Esophagus muscularis mucosa (tissue), 4 donors: ENCODE measurements around the gene HIVEP2. TPM values are rescaled to one million over a fixed set of nuclear protein-coding genes. Genes with fewer than 3 reads are reported as not detected.

Experiments
- DNase-seq: peaks from one replicate; pipeline ENCODE4 v3.0.0-alpha.2; 2017; ENCODE audit errors: extremely low spot score
- H3K27ac ChIP-seq, 4 donors: fragments of 200-600 bp; sonication (generic); replicated peaks in 1 of 4; 1 replicate in 3 of 4; 2 replicates in 1 of 4; pipeline ENCODE4 v1.5.1; 2016 to 2019; ENCODE audit warnings: mild to moderate bottlenecking in 1 of 4
- H3K27me3 ChIP-seq, 4 donors: fragments of 200-600 bp; sonication (generic); one replicate each; pipeline versions ENCODE4 v1.5.1 to v1.6.0; 2016 to 2019
- H3K36me3 ChIP-seq, 4 donors: fragments of 200-600 bp; sonication (generic); one replicate each; pipeline ENCODE4 v1.5.1; 2016 to 2019
- H3K4me1 ChIP-seq, 4 donors: fragments of 200-600 bp; sonication (generic); one replicate each; pipeline ENCODE4 v1.5.1; 2016 to 2019
- H3K4me3 ChIP-seq, 4 donors: fragments of 200-600 bp; sonication (generic); 1 replicate in 2 of 4; 2 replicates in 2 of 4; pipeline ENCODE4 v1.5.1; 2016 to 2019; ENCODE audit warnings: mild to moderate bottlenecking in 4 of 4, moderate library complexity in 1 of 4
- H3K9me3 ChIP-seq, 4 donors: fragments of 200-600 bp; sonication (generic); 1 replicate in 3 of 4; 2 replicates in 1 of 4; pipeline ENCODE4 v1.5.1; 2016 to 2019
- EP300 ChIP-seq: sonication (generic); formaldehyde crosslinking; IDR thresholded peaks from one replicate; pipeline ENCODE4 v1.6.1; 2017; ENCODE audit warnings: antibody characterized with exemption
- POLR2A ChIP-seq: fragments of 450-650 bp; IDR thresholded peaks from one replicate; pipeline ENCODE4 v1.6.1; 2017; ENCODE audit warnings: antibody characterized with exemption, moderate library complexity, mild to moderate bottlenecking, low read depth
- POLR2AphosphoS5 ChIP-seq, 2 donors: sonication (generic); formaldehyde crosslinking; IDR thresholded peaks; one replicate each; pipeline ENCODE4 v1.6.1; 2017; ENCODE audit warnings: antibody characterized with exemption in 2 of 2
- WGBS: methylation state at CpG from one replicate; pipeline ENCODE4 v1.1.5; 2018; 5-methylcytosine and 5-hydroxymethylcytosine counted together
- intact Hi-C: fragments of 100-400 bp; cut with DNase I; formaldehyde crosslinking; loops from one replicate; pipeline ENCODE4 v1.15.1; 2023
- total RNA-seq, 4 donors: library from RNA; depleted of rRNA; stranded (reverse); fragments of >200 nt; gene quantifications; one replicate each; pipeline versions ENCODE4 v1.1.0 to v1.2.1, GENCODE V29; 2016
- TF ChIP-seq, protein P1 (sequence below), 3 experiments: fragments of 200-600 bp in 2 of 3; fragments of 450-650 bp in 1 of 3; sonication (generic) in 2 of 3; IDR thresholded peaks; one replicate each; pipeline ENCODE4 v1.5.1; 2017 to 2019; ENCODE audit warnings: antibody characterized with exemption in 3 of 3, mild to moderate bottlenecking in 2 of 3, moderate library complexity in 1 of 3

The HIVEP2 gene
- total RNA-seq, 4 donors from 2014 or later: 20.3 to 29.3 (median 22.1) TPM

DNA sequence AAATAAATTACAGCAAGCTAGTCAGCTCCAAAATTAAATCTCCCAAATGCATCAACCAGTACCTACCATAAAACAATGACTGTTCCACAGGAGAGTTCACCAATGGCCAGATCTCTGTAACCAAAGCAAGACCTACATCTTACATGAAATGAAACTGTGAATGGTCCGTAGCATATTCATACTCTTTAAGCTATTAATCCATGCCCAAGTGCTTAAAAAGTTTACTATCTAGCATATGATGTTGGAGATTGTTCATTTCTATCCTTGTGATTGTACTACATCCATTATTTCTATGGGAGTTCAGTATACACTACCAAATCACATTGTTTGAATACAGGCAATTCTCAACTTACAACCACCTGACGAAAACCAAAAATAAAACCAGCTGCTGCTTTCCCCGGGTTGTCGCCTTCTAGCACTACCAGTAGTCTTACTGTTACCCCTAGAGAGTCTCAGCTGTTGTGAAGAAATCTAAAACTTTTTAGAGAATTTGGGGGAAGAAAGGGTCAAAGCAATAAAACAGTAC, 38.0 kb downstream of the HIVEP2 start:
- TF ChIP-seq POLR2AphosphoS5 (IDR thresholded peaks at IDR 0.05) (no peak), EP300 (no peak), POLR2A (no peak)
- TF ChIP-seq, protein P1, sequence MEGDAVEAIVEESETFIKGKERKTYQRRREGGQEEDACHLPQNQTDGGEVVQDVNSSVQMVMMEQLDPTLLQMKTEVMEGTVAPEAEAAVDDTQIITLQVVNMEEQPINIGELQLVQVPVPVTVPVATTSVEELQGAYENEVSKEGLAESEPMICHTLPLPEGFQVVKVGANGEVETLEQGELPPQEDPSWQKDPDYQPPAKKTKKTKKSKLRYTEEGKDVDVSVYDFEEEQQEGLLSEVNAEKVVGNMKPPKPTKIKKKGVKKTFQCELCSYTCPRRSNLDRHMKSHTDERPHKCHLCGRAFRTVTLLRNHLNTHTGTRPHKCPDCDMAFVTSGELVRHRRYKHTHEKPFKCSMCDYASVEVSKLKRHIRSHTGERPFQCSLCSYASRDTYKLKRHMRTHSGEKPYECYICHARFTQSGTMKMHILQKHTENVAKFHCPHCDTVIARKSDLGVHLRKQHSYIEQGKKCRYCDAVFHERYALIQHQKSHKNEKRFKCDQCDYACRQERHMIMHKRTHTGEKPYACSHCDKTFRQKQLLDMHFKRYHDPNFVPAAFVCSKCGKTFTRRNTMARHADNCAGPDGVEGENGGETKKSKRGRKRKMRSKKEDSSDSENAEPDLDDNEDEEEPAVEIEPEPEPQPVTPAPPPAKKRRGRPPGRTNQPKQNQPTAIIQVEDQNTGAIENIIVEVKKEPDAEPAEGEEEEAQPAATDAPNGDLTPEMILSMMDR (IDR thresholded peaks at IDR 0.05): no peak
- Histone ChIP-seq H3K4me1 (peaks cover 7 to 19% (median 10%) of the 10 kb centered on the region in 4 donors), H3K27ac (no peak overlapping the region), H3K27me3 (no peaks in the 10 kb centered on the region), H3K36me3 (no peaks in the 10 kb centered on the region), H3K4me3 (no peak overlapping the region), H3K9me3 (no peaks in the 10 kb centered on the region)
- WGBS: 87% methylated on average over 4 of the region's 4 CpGs
- DNase-seq: no peak
- intact Hi-C loops: no loop called here

DNA sequence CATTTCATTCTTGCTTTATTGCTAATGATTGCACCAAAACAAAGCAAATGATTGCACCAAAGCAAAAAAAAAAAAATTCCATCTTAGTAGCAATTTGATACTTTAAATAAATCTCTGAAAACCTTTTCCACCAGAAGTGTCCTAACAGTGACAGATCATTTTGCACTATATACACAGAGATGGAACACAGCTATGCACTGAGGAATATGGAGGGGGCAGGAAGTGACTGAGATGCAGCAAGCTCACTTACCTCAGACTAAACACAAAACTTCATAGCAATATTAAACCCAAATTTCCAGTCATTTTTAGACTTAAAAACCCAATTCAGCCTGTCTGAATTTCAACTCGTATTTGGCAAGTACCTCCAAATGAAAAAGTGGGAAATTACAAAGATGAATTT, 41.2 kb downstream of the HIVEP2 start:
- no peak overlapping the region for H3K27ac ChIP-seq
- DNase-seq: no peak
- no peaks in the 10 kb centered on the region for H3K9me3 ChIP-seq
- TF ChIP-seq POLR2A (no peak), POLR2AphosphoS5 (IDR thresholded peaks at IDR 0.05) (no peak), EP300 (no peak)
- TF ChIP-seq, protein P1 (IDR thresholded peaks at IDR 0.05): no peak
- intact Hi-C loops: no loop called here
- H3K4me1 ChIP-seq: peaks cover 18 to 42% (median 32%) of the 10 kb centered on the region in 4 donors
- no peaks in the 10 kb centered on the region for H3K27me3 ChIP-seq
- WGBS: 83% methylated on average over 1 of the region's 1 CpG
- no peaks in the 10 kb centered on the region for H3K36me3 ChIP-seq
- no peak overlapping the region for H3K4me3 ChIP-seq

DNA sequence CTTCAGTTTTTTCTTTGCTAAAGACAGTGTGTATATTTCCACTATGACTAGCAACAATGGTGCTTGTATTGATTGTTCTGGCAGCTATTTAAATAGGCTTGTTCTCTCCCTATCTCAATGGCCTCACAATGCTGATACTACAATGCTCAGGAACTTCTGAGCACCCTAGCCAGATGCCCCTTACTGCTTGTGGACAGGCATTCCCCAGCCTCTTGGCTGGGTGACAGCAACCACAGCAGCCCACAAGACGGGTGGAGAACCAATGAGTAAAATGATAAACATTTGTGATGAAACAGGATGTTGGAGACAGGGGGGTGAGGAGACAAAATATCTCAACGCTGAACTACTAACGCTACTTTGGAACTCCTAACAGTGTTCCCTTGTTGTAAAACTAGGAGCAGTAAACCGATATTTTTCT, 42.3 kb downstream of the HIVEP2 start:
- H3K27me3 ChIP-seq: no peaks in the 10 kb centered on the region
- H3K4me1 ChIP-seq: peaks cover 18 to 42% (median 34%) of the 10 kb centered on the region in 4 donors
- no peaks in the 10 kb centered on the region for H3K36me3 ChIP-seq
- WGBS: 36% methylated on average over 4 of the region's 4 CpGs
- peak overlapping the region in 1 of 4 donors; percentile 0 for H3K27ac ChIP-seq
- TF ChIP-seq POLR2AphosphoS5 (IDR thresholded peaks at IDR 0.05): peak in 1 of 2 donors; percentile 32
- TF ChIP-seq EP300: no peak
- intact Hi-C loops: no loop called here
- DNase-seq: no peak
- H3K9me3 ChIP-seq: no peaks in the 10 kb centered on the region
- no peak overlapping the region for H3K4me3 ChIP-seq

DNA sequence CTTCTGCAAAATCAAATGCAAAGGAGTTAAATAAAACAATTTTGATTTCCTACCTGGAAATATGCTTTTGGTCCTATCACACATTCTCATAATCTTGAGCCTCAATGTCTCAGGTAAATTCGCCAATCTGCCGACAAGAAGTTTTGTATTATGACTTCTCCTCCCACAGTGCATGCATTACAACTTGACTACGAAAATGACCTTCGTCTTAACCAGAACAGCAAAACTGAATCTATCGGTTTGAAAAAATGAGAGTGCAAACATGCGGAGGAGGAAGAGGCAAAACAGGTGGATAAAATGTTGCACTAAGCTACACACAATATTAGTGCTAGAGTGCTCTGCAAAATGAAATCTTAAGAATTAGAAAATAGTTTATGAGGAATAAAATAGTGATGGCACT, 43.4 kb downstream of the HIVEP2 start:
- WGBS: 98% methylated on average over 6 of the region's 6 CpGs
- Histone ChIP-seq H3K4me1 (peaks cover 18 to 42% (median 34%) of the 10 kb centered on the region in 4 donors), H3K4me3 (no peak overlapping the region)

DNA sequence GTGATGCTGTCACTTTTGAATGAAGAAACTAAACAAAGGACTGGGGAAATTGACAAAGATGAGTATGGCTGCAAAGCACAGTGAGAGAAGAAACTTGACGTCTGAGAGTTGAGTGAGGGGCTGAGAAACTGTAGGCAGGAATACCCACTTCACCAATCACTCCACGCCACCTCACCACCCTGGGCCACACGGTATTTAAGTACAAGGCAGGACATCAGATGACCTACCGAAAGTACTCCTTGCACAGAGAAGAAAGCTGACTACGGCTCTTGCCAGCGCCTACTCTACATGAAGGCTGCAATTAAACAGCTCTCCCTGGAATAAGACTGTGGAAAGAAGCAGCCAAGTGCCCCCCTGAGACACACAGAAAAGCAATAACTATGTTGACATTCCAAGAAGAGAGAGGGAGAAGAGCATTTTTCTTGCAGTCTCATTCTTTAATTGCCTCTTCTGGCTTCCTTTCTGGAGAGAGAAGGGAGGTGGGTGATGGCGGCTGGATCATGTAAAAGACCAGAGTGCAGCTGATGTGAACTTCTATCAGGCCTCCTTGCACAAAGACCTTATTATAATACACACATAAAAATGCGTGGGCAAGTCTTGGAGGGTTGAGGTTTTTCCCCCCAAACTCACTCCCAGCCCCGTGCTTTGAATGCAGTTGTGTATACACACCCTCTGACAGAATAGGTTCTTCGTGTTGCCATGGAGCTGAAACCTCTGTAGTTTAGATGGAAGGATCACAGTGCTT, 44.6 kb downstream of the HIVEP2 start:
- WGBS: 51% methylated on average over 10 of the region's 10 CpGs
- Histone ChIP-seq H3K36me3 (no peaks in the 10 kb centered on the region), H3K4me3 (no peak overlapping the region), H3K9me3 (no peaks in the 10 kb centered on the region), H3K4me1 (peaks cover 18 to 46% (median 34%) of the 10 kb centered on the region in 4 donors), H3K27me3 (no peaks in the 10 kb centered on the region), H3K27ac (peak overlapping the region in 3 of 4 donors; percentile 30 to 56 (median 41))
- TF ChIP-seq POLR2AphosphoS5 (IDR thresholded peaks at IDR 0.05) (no peak), POLR2A (no peak)
- TF ChIP-seq, protein P1 (IDR thresholded peaks at IDR 0.05): no peak
- intact Hi-C loops: no loop called here
- no peak for DNase-seq

More for the DNA sequence above, 43.4 kb downstream of the HIVEP2 start:
- no peaks in the 10 kb centered on the region for H3K36me3 ChIP-seq
- H3K9me3 ChIP-seq: no peaks in the 10 kb centered on the region
- no peak for TF ChIP-seq EP300
- TF ChIP-seq POLR2A: no peak
- TF ChIP-seq, protein P1 (IDR thresholded peaks at IDR 0.05): no peak
- TF ChIP-seq POLR2AphosphoS5 (IDR thresholded peaks at IDR 0.05): no peak
- no peak overlapping the region for H3K27ac ChIP-seq
- intact Hi-C loops: no loop called here
- H3K27me3 ChIP-seq: no peaks in the 10 kb centered on the region
- DNase-seq: no peak
